GM21717 (cell line): ENCODE measurements around the gene PIP4K2B.
"Not testable (repeated sequence)": the region's sequence is repeated elsewhere in the genome, so short reads cannot be mapped to it uniquely, and the experiment has no call there.

Experiments
- ATAC-seq: cut with Tn5 transposase; IDR thresholded peaks from one replicate; pipeline ENCODE4 v1.9.1; 2021; ENCODE audit warnings: mild to moderate bottlenecking, moderate library complexity; ENCODE audit not compliant: unreplicated experiment

PIP4K2B gene

GRCh38 chr17:38799501-38800236 is at the start of gene PIP4K2B:
Gene PIP4K2B (minus strand): TSS chr17:38799556. CDS start chr17:38799424, 132 bp downstream.
- ATAC-seq, result peak; percentile 75

- no peak for ATAC-seq
Measured at GRCh38 chr17:38848557-38848891, 49.2 kb upstream of the PIP4K2B start.

DNA sequence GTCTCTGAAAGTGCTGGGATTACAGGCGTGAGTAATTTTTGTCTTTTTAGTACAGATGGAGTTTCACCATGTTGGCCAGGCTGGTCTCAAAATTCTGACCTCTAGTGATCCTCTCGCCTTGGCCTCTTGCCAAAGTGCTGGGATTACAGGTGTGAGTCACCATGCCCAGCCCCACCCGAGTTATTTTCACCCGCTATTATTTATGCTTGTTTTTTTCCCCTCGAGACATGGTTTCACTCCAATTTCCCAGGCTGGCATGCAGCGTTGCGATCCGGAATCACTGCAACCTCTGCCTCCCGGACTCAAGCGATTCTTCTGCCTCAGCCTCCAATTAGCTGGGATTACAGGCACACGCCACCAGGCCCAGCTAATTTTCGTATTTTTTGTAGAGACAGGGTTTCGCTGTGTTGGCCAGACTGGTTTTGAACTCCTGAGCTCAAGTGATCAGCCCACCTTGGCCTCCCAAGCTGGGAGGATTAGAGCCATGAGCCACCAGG is 45.0 kb upstream of the PIP4K2B start:
- ATAC-seq, result no peak

GRCh38 chr17:38825762-38826247 is 26.4 kb upstream of the PIP4K2B start:
- ATAC-seq, result no peak

GRCh38 chr17:38824899-38825761 is 25.8 kb upstream of the PIP4K2B start, which contains the start of gene CWC25:
Gene CWC25 (minus strand): TSS chr17:38825321. CDS start chr17:38825183, 138 bp downstream.
- ATAC-seq, result peak; percentile 65

GRCh38 chr17:38815576-38816193 is 16.3 kb upstream of the PIP4K2B start:
- no peak for ATAC-seq

DNA sequence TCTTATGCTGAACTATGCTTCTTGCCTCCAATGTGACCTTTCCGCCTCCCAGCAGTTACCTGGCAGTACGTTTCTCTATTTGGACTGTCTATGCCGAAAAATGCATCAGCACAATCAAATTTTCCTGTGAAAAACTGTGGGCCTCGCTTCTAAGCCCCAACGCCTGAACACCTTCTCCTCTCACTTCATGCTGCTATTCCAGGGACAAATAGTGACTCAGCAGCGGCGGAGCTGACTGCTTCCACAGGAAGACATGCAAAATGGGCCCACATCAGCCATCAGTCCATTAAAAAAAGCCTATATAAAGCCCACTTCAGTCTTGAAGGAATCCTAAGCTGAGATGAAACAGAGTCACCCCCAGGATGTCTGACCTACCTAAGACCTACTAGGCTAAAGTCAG is 10.5 kb upstream of the PIP4K2B start:
- no peak for ATAC-seq

DNA sequence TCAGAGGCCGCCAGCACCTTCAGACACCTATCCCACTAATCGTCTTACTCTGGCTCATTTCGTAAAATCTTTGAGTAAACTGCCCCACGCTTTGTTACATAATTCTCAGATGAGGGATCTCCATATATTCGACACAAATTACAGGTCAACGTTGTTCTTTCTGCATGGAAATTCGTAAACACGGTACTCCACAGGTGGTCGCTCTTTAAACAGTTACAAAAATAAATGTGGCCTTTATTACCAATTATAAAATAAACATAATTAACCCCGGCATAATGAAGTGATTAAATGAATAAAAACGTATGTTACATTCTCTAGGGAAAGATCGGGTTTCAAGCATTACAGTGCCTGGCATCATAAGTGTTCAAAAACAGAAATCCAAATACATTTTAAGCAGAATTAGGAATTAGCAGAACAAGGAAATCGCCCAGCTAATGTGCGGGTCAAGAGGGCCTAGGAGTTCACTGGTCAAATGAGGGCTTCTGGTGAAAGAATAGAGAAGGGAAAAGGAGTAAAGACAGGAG is 943 bp upstream of the PIP4K2B start:
- no peak for ATAC-seq

GRCh38 chr17:38798614-38799500 is 499 bp downstream of the PIP4K2B start:
- ATAC-seq, result peak; percentile 29

DNA sequence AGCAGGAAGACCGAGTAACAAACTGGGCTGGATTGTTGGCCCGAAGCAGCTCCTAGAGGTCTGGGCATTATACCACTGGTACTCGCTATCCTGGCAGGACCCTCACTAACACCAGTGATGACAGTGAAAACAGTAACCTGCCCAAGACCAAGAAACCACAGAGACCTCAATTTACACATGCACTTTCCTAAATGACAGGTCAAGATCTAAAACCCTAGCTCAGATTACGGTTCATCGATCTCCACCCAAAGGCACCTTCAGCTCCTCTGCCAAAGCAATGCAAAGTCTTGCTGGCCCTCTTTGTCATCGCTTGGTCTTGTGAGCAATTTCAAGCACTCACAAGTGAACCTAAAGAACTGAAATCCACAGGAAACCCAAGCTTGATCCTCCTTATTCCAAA is 1.5 kb downstream of the PIP4K2B start:
- no peak for ATAC-seq

- no peak for ATAC-seq
Measured at GRCh38 chr17:38797158-38797490, 2.2 kb downstream of the PIP4K2B start.

GRCh38 chr17:38796451-38797157 is 2.8 kb downstream of the PIP4K2B start:
- ATAC-seq, result no peak

DNA sequence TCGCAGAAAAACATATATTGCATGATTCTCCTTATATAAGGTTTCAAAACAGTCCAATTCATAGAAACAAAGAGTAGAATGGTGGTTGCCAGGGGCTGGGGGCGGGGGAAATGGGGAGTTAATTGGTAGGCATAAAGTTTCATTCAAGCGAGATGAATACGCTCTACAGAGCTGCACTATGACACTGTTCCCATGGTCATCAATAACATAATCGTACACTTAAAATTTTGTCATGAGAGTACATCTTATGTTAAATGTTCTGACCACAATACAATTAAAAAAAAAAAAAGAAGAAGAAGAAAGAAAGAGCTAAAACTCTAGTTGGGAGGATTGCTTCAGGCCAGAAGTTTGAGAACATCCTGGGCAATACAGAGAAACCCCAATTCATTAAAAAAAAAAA is 5.1 kb downstream of the PIP4K2B start:
- ATAC-seq, result no peak

GRCh38 chr17:38791162-38791561 is 8.2 kb downstream of the PIP4K2B start:
- no peak for ATAC-seq

GRCh38 chr17:38790148-38790707 is 9.1 kb downstream of the PIP4K2B start:
- ATAC-seq, result not testable (repeated sequence)

GRCh38 chr17:38789185-38789584 is 10.2 kb downstream of the PIP4K2B start:
- ATAC-seq, result no peak

GRCh38 chr17:38787999-38788398 is 11.4 kb downstream of the PIP4K2B start:
- ATAC-seq, result not testable (repeated sequence)

GRCh38 chr17:38786372-38786771 is 13.0 kb downstream of the PIP4K2B start:
- ATAC-seq, result no peak

GRCh38 chr17:38783227-38783626 is 16.1 kb downstream of the PIP4K2B start:
- ATAC-seq, result no peak
